CD14-positive monocyte (primary cell): ENCODE data around the gene LEO1. TPM values are rescaled to one million over a fixed set of nuclear protein-coding genes. Genes with fewer than 3 reads are reported as not detected.

Source experiments
- DNase-seq, 3 donors: peaks; one replicate each; pipeline ENCODE4 v3.0.0-alpha.2; 2011 to 2022
- H2AFZ ChIP-seq: 2 replicates; pipeline ENCODE4 v1.6.0; 2012; ENCODE audit warnings: mild to moderate bottlenecking, low read depth, low read length, inconsistent platforms; ENCODE audit not compliant: insufficient read depth, poor library complexity, severe bottlenecking
- H3K27ac ChIP-seq, 2 donors: 1 replicate in 1 of 2; 2 replicates in 1 of 2; pipeline ENCODE4 v1.5.1; 2012 to 2013; ENCODE audit warnings: low read length in 2 of 2, control low read depth in 1 of 2, inconsistent platforms in 1 of 2, low read depth in 1 of 2, mild to moderate bottlenecking in 1 of 2
- H3K27me3 ChIP-seq, 2 donors: one replicate each; pipeline versions ENCODE4 v1.6.0 to v1.6.1; 2011 to 2013; ENCODE audit warnings: low read length in 2 of 2; ENCODE audit not compliant: control insufficient read depth in 2 of 2, insufficient read depth in 2 of 2
- H3K36me3 ChIP-seq, 2 donors: replicated peaks in 1 of 2; 1 replicate in 1 of 2; 2 replicates in 1 of 2; pipeline versions ENCODE4 v1.5.1 to v1.6.1; 2012 to 2013; ENCODE audit warnings: low read length in 2 of 2, control low read depth in 1 of 2, inconsistent platforms in 1 of 2, mild to moderate bottlenecking in 1 of 2; ENCODE audit not compliant: insufficient read depth in 2 of 2, control insufficient read depth in 1 of 2
- H3K4me1 ChIP-seq, 2 donors: 1 replicate in 1 of 2; 2 replicates in 1 of 2; pipeline versions ENCODE4 v1.5.1 to v1.6.1; 2012 to 2013; ENCODE audit warnings: low read length in 2 of 2, control low read depth in 1 of 2, inconsistent platforms in 1 of 2, mild to moderate bottlenecking in 1 of 2, moderate library complexity in 1 of 2; ENCODE audit not compliant: insufficient read depth in 2 of 2, control insufficient read depth in 1 of 2
- H3K4me2 ChIP-seq: replicated peaks from 2 replicates; pipeline ENCODE3; 2012; ENCODE audit warnings: low read length, moderate library complexity, mild to moderate bottlenecking; ENCODE audit not compliant: poor library complexity, severe bottlenecking; ENCODE audit errors: extremely low read depth
- H3K4me3 ChIP-seq, 3 experiments: fragments of 200-600 bp in 1 of 3; sonication (generic) in 1 of 3; replicated peaks in 1 of 3; 1 replicate in 2 of 3; 2 replicates in 1 of 3; pipeline ENCODE4 v1.5.1; 2011 to 2013; ENCODE audit warnings: low read length in 3 of 3, mild to moderate bottlenecking in 3 of 3, control low read depth in 2 of 3, low read depth in 2 of 3, inconsistent platforms in 1 of 3, moderate library complexity in 1 of 3
- H3K79me2 ChIP-seq: 2 replicates; pipeline ENCODE4 v1.6.0; 2012; ENCODE audit warnings: mild to moderate bottlenecking, control low read depth, inconsistent platforms, low read length, moderate library complexity; ENCODE audit not compliant: insufficient read depth
- H3K9ac ChIP-seq: 2 replicates; pipeline ENCODE4 v1.6.0; 2017; ENCODE audit warnings: low read length, mild to moderate bottlenecking; ENCODE audit not compliant: insufficient read depth, poor library complexity, severe bottlenecking
- H3K9me3 ChIP-seq, 2 donors: replicated peaks in 1 of 2; 1 replicate in 1 of 2; 2 replicates in 1 of 2; pipeline versions ENCODE4 v1.5.1 to v1.6.1; 2012 to 2013; ENCODE audit warnings: low read length in 2 of 2, control low read depth in 1 of 2; ENCODE audit not compliant: control insufficient read depth in 1 of 2, insufficient read depth in 1 of 2
- H4K20me1 ChIP-seq: 2 replicates; pipeline ENCODE4 v1.6.0; 2012; ENCODE audit warnings: mild to moderate bottlenecking, low read length, control low read depth, moderate library complexity; ENCODE audit not compliant: insufficient read depth
- H3K27ac Mint-ChIP-seq, 7 donors: one replicate each; pipeline ENCODE4 v1.8.0; 2020; ENCODE audit warnings: mild to moderate bottlenecking in 7 of 7, mixed read lengths in 7 of 7, moderate library complexity in 6 of 7, inconsistent platforms in 2 of 7
- H3K27me3 Mint-ChIP-seq, 3 donors: one replicate each; pipeline ENCODE4 v1.8.0; 2021 to 2022; ENCODE audit warnings: low read depth in 3 of 3, mild to moderate bottlenecking in 3 of 3, mixed read lengths in 3 of 3, moderate library complexity in 3 of 3, inconsistent platforms in 1 of 3
- H3K36me3 Mint-ChIP-seq, 2 donors: one replicate each; pipeline ENCODE4 v1.8.0; 2020; ENCODE audit warnings: mixed read lengths in 2 of 2, inconsistent platforms in 1 of 2, mild to moderate bottlenecking in 1 of 2
- H3K4me1 Mint-ChIP-seq: one replicate; pipeline ENCODE4 v1.8.0; 2020; ENCODE audit warnings: mild to moderate bottlenecking, mixed read lengths
- H3K4me3 Mint-ChIP-seq, 2 donors: one replicate each; pipeline ENCODE4 v1.8.0; 2020; ENCODE audit warnings: mild to moderate bottlenecking in 2 of 2, mixed read lengths in 2 of 2, moderate library complexity in 1 of 2
- H3K9me3 Mint-ChIP-seq, 7 donors: one replicate each; pipeline ENCODE4 v1.8.0; 2020 to 2022; ENCODE audit warnings: mixed read lengths in 7 of 7, mild to moderate bottlenecking in 6 of 7, moderate library complexity in 6 of 7, inconsistent platforms in 2 of 7
- WGBS: methylation state at CpG from one replicate; pipeline ENCODE4 v1.1.5; 2013; ENCODE audit warnings: missing lambda C conversion rate; ENCODE audit not compliant: insufficient coverage; 5-methylcytosine and 5-hydroxymethylcytosine counted together
- intact Hi-C, 2 donors: fragments of 100-400 bp; cut with micrococcal nuclease; formaldehyde crosslinking; loops; one replicate each; pipeline versions ENCODE4 v1.15.0 to v1.15.1; 2023
- polyA plus RNA-seq, 3 donors: library from polyadenylated mRNA; depleted of rRNA in 1 of 3; unstranded in 2 of 3; stranded (reverse) in 1 of 3; fragments of 300-500 nt in 2 of 3; fragments of >200 nt in 1 of 3; fragmentation: Illumina TruSeq in 2 of 3; gene quantifications; 1 replicate in 2 of 3; 2 replicates in 1 of 3; pipeline ENCODE4 v1.2.3, GENCODE V29; 2012 to 2021
- TF ChIP-seq, protein P1 (sequence below): fragments of 200-600 bp; IDR thresholded peaks from one replicate; pipeline ENCODE4 v1.8.0; 2022; ENCODE audit warnings: antibody characterized with exemption, mild to moderate bottlenecking

Gene LEO1
- polyA plus RNA-seq, 3 donors: 1.4 to 9.3 (median 4.7) TPM

DNA sequence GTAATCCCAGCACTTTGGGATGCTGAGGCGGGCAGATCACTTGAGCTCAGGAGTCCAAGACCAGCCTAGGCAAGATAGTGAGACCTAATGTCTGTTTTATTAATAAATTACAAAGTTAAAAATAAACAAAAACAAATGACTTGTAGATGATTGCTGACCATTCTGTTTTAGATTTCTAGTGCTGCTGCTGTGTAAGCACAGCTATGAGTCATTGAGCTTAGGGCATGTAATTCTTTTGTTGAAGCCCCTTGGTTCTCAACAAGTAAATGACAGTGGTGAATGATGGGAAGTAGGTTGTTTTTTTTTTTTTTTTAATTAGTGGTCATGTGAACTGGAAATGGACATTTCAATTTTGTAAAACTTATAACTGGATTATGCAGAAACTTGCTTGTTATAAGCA, 63.3 kb downstream of the LEO1 start:
- whole genome bisulfite sequencing: no CpG with 5 or more reads among the region's 1 CpG
- H3K9me3 Mint-ChIP-seq: peaks cover 0 to 4% (median 0%) of the 10 kb centered on the region in 7 donors
- peaks cover 59 to 80% of the 10 kb centered on the region in 2 donors for H3K36me3 Mint-ChIP-seq

DNA sequence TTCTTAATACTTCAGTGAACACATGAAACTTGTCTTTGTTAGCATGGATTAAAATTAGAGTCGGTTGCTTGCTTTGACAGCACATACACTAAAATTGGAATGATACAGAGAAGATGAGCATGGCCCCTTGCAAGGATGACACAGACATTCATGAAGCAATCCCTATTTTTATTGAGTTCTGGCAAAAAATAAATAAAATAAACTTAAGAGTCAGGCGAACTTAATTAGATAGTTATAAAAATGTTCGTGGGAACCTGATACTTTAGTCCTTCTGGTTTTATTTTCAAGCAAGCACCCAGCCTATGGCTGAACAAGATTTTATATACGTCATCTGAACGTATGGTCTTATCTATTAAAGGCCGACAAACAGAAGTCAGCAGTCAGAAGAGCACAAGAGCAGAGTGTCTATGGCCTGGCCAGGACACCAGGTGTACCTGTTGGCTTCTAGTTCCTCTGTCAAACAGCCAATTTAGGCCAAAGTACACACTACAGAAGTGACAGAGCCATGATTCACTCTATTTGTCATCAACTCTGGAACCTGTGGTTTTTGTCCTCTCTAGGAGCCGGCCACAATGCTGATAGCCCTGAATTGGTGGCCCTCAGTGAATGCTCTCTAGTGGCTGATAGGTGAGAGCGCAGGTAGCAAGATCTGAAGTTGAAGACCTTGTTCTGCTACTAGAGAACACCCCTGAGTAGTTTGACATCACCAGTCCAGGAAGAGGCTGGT, 64.3 kb downstream of the LEO1 start:
- TF ChIP-seq, protein P1, sequence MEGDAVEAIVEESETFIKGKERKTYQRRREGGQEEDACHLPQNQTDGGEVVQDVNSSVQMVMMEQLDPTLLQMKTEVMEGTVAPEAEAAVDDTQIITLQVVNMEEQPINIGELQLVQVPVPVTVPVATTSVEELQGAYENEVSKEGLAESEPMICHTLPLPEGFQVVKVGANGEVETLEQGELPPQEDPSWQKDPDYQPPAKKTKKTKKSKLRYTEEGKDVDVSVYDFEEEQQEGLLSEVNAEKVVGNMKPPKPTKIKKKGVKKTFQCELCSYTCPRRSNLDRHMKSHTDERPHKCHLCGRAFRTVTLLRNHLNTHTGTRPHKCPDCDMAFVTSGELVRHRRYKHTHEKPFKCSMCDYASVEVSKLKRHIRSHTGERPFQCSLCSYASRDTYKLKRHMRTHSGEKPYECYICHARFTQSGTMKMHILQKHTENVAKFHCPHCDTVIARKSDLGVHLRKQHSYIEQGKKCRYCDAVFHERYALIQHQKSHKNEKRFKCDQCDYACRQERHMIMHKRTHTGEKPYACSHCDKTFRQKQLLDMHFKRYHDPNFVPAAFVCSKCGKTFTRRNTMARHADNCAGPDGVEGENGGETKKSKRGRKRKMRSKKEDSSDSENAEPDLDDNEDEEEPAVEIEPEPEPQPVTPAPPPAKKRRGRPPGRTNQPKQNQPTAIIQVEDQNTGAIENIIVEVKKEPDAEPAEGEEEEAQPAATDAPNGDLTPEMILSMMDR: no peak
- Histone ChIP-seq H3K4me2 (no peak overlapping the region), H3K9me3 (no peaks in the 10 kb centered on the region), H3K4me1 (no peaks in the 10 kb centered on the region), H3K79me2 (no peaks in the 10 kb centered on the region), H3K4me3 (no peak overlapping the region), H3K9ac (no peak overlapping the region), H2AFZ (no peak overlapping the region), H3K36me3 (peaks cover 63 to 90% of the 10 kb centered on the region in 2 donors), H3K27me3 (no peaks in the 10 kb centered on the region), H4K20me1 (peaks cover 12% of the 10 kb centered on the region), H3K27ac (no peak overlapping the region)
- peaks cover 0 to 1% (median 0%) of the 10 kb centered on the region in 3 donors for H3K27me3 Mint-ChIP-seq
- no peak overlapping the region for H3K4me3 Mint-ChIP-seq
- intact Hi-C loops: no loop called here
- peaks cover 60 to 84% of the 10 kb centered on the region in 2 donors for H3K36me3 Mint-ChIP-seq
- peaks cover 0 to 4% (median 0%) of the 10 kb centered on the region in 7 donors for H3K9me3 Mint-ChIP-seq
- peaks cover 6% of the 10 kb centered on the region for H3K4me1 Mint-ChIP-seq
- peak overlapping the region in 1 of 7 donors; percentile 21 for H3K27ac Mint-ChIP-seq
- no peak for DNase-seq
- 92% methylated on average over 7 of the region's 8 CpGs for WGBS

More for the DNA sequence above, 63.3 kb downstream of the LEO1 start:
- Histone ChIP-seq H3K4me2 (no peak overlapping the region), H3K9me3 (no peaks in the 10 kb centered on the region), H3K79me2 (no peaks in the 10 kb centered on the region), H3K9ac (no peak overlapping the region), H3K27me3 (no peaks in the 10 kb centered on the region), H3K4me1 (no peaks in the 10 kb centered on the region), H3K36me3 (peaks cover 60 to 94% of the 10 kb centered on the region in 2 donors), H2AFZ (no peak overlapping the region), H3K4me3 (no peak overlapping the region), H4K20me1 (peaks cover 12% of the 10 kb centered on the region), H3K27ac (no peak overlapping the region)
- TF ChIP-seq, protein P1: no peak
- DNase-seq: no peak
- Mint-ChIP-seq H3K27me3 (peaks cover 0 to 1% (median 0%) of the 10 kb centered on the region in 3 donors), H3K4me1 (peaks cover 6% of the 10 kb centered on the region), H3K4me3 (no peak overlapping the region), H3K27ac (no peak overlapping the region)
- intact Hi-C loops: no loop called here
